Coronary artery (tissue), 2 donors: ENCODE data around the gene ADGRL2.

Experiments used
- DNase-seq: peaks from one replicate; pipeline ENCODE4 v3.0.0-alpha.2; 2017; ENCODE audit warnings: low spot score
- H3K27ac ChIP-seq, 2 donors: fragments of 200-600 bp; sonication (generic); one replicate each; pipeline ENCODE4 v1.5.1; 2016 to 2019
- H3K4me3 ChIP-seq: fragments of 200-600 bp; sonication (generic); 2 replicates; pipeline ENCODE4 v1.5.1; 2016; ENCODE audit warnings: mild to moderate bottlenecking, moderate library complexity
- TF ChIP-seq, protein P1 (sequence below): fragments of 200-600 bp; sonication (generic); IDR thresholded peaks from one replicate; pipeline ENCODE4 v1.5.1; 2019; ENCODE audit warnings: antibody characterized with exemption

The ADGRL2 gene

DNA sequence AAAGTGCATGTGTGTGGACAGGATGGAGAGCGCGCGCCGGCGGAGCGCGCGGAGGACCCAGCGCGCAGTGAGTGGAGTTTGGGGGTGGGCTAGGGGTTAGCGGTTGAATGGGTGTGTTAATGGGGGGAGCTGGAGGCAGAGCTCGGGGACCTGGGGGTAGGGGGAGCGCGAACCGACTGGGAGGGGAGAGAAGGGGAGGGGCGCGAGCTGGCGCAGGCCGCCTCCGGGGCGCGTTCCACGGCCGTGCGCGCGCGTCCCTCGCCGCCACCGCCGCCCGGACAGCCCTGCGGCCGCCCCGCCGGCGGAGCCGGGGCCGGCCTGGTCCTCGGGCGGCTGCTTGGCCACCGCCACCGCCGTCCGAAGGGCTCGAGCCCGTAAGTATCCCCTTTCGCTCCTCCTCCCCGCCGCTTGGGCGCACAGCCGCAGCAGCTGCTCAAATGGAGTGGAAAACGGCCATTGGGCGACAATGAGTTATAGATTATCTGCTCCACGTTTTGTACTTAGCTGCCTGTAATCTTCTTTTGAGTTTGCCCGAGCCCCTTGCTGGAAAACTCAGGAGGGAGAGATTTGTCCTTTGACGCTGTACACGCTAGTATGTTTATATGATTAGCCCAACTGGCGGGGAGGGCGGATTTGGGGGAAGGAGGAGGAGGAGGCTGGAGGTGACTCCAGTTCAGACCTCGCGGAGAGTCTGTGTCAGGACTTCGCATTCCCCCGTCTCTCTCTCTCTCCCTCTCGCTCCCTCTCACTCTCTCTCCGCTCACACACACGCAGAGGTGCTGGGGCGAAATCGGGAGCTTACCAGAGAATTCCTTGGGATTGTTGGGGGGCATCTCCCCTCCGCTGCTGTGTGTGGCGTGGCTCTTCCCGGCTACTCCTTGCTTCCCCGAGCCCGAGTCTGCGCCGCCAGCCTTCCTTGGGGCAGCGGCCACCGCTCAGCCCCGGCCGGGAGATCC lies at the start of gene ADGRL2:
TSS of gene ADGRL2 (plus strand) at position 240 of the 956 bp plus-strand sequence. CDS start 36,051 bp downstream, outside the sequence.
- TF ChIP-seq, protein P1, sequence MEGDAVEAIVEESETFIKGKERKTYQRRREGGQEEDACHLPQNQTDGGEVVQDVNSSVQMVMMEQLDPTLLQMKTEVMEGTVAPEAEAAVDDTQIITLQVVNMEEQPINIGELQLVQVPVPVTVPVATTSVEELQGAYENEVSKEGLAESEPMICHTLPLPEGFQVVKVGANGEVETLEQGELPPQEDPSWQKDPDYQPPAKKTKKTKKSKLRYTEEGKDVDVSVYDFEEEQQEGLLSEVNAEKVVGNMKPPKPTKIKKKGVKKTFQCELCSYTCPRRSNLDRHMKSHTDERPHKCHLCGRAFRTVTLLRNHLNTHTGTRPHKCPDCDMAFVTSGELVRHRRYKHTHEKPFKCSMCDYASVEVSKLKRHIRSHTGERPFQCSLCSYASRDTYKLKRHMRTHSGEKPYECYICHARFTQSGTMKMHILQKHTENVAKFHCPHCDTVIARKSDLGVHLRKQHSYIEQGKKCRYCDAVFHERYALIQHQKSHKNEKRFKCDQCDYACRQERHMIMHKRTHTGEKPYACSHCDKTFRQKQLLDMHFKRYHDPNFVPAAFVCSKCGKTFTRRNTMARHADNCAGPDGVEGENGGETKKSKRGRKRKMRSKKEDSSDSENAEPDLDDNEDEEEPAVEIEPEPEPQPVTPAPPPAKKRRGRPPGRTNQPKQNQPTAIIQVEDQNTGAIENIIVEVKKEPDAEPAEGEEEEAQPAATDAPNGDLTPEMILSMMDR: no peak
- DNase-seq: peak; percentile 87
- Histone ChIP-seq H3K4me3 (peak within 1 kb of the TSS; percentile 97), H3K27ac (peak within 1 kb of the TSS; percentile 98 to 99)

DNA sequence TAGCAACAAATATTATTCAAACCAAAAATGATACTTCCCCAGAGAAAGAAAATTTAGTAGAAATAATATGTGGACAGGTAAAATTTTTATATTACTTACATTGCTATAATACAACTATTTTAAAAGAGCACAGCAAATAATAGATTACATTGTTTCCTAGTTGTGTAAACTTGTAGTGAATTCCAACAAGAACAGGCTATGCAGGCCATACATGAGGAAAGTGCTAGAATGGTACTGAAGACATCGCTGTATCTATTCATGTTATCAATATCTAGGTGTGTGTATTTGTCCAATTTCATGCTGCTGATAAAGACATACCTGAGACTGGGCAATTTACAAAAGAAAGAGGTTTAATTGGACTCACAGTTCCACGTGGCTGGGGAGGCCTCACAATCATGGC lies 47.9 kb upstream of the ADGRL2 start:
- H3K4me3 ChIP-seq: no peak overlapping the region

DNA sequence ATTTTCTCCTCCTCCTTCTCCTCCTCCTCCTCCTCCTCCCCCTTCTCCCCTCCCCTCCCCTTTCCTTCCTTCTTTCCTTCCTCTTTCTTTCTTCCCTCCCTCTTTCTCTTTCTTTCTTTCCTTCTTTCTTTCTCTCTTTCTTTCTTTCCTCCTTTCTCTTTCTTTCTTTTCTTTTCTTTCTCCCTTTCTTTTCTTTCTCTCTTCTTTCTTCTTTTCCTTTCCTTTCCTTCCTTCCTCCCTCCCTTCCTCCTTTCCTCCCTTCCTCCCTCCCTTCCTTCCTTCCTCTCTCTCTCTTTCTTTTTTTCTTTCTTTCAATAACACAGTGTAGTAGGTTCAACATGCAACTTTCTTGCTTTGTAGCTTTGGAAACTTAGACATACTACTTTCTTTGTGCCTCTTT lies 46.3 kb upstream of the ADGRL2 start:
- H3K4me3 ChIP-seq: no peak overlapping the region
- no peak for DNase-seq
- H3K27ac ChIP-seq: no peak overlapping the region
- TF ChIP-seq, protein P1: no peak

More for the DNA sequence above, 47.9 kb upstream of the ADGRL2 start:
- H3K27ac ChIP-seq: no peak overlapping the region
- no peak for DNase-seq
- TF ChIP-seq, protein P1: no peak

DNA sequence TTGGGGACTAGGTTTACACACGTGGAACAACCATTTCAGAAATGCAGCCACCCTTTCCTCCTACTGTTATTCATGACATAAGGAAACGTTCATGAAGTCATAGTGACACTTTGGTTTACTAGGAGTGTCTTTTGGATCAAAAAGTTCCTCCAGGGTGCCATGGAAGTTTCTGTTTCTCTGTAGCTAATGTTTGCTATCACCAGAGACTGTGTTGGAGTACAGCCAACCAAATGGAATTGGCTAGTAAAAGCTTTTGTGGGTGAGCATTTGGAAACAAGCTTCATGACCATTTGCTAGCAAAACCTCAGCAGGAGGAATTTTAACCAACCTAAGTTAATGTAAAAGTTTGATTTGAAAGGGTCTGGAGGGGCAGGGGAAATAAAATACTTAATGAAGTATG lies 43.9 kb upstream of the ADGRL2 start:
- DNase-seq: no peak
- H3K27ac ChIP-seq: no peak overlapping the region
- TF ChIP-seq, protein P1: no peak
- H3K4me3 ChIP-seq: no peak overlapping the region

DNA sequence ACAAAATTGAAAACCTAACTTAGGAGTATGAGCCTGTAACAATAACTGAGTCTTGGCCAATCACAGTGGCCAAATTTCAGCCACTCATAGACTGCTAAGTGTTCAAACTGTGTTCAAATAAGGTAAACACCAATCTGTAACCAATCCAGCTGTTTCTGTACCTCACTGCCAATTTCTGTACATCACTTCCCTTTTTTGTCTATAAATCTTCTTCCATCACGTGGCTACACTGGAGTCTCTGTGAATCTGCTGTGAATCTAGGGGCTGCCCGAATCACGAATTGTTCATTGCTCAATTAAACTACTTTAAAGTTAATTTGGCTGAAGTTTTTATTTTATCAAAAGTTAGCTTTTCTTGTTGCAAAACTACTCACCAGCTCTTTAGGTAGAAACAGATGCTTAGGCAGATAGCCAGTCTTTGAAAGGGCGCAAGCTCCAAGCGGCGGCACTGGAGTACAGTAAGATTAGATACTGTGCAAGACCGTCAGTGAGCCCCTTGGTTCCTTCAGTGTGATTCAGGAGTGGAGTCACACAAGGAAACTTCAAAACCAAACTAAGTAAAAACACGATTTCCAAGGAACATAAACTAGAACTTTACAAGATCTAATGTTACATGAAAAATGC lies 43.2 kb upstream of the ADGRL2 start:
- H3K27ac ChIP-seq: no peak overlapping the region
- no peak overlapping the region for H3K4me3 ChIP-seq
- DNase-seq: no peak
- TF ChIP-seq, protein P1: no peak

DNA sequence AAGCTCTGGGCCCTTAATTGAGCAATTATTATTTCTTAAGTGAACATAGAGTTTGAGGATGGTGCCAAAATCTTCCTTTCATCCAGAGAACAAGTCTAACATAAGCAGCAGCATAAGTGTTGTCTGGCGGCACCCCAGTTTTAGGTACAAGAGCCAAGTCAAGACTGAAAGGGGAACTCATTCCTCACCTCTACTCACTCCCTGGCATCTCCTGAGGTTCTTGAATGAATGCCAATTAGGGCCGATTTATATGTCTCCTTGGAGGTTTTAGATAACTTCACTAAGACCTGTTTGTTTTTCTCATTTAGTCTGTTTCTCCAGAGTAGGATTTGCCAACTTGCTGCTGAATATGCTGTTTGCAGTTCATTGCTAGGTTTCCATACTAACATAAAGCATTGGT lies 42.6 kb upstream of the ADGRL2 start:
- Histone ChIP-seq H3K4me3 (no peak overlapping the region), H3K27ac (no peak overlapping the region)
- DNase-seq: no peak
- TF ChIP-seq, protein P1: no peak
